WTC11 (cell line): Measurements from ENCODE around the gene CDK6.

Source experiments
- CTCF ChIP-seq: fragments of 200-600 bp; IDR thresholded peaks from 2 replicates; pipeline ENCODE4 v1.8.0; 2022; ENCODE audit warnings: antibody characterized with exemption
- E2F1 ChIP-seq: sonication (generic); formaldehyde crosslinking; IDR thresholded peaks from 2 replicates; pipeline ENCODE4 v1.8.0; 2022; ENCODE audit warnings: mild to moderate bottlenecking, missing genetic modification reagents
- ZNF317 ChIP-seq: sonication (generic); formaldehyde crosslinking; IDR thresholded peaks from 2 replicates; pipeline ENCODE4 v1.8.1; 2023; ENCODE audit warnings: low read depth, mild to moderate bottlenecking, moderate library complexity, missing genetic modification reagents, borderline replicate concordance

GRCh38 chr7:92808635-92809034 lies 27.7 kb downstream of the CDK6 start:
- TF ChIP-seq E2F1 (CRISPR knock-in tag) (no peak), CTCF (no peak), ZNF317 (CRISPR knock-in tag) (no peak)
